ENCODE measurements around the gene PPP1R7. TPM values are rescaled to one million over a fixed set of nuclear protein-coding genes. Genes with fewer than 3 reads are reported as not detected.

PPP1R7 gene
- total RNA-seq, 1 donor from 2014 or later = 34.9 TPM

GRCh38 chr2:241216211-241216761, 66.0 kb downstream of the PPP1R7 start:
- DNase-seq = no peak

- DNase-seq = peak; percentile 76
These were observed 67.2 kb downstream of the PPP1R7 start for GRCh38 chr2:241217320-241218031.

- DNase-seq = peak; percentile 52
These were observed 68.1 kb downstream of the PPP1R7 start for GRCh38 chr2:241218131-241219029.

GRCh38 chr2:241219030-241219382, 68.7 kb downstream of the PPP1R7 start:
- no peak for DNase-seq

GRCh38 chr2:241219856-241220356, 69.6 kb downstream of the PPP1R7 start:
- no peak for DNase-seq

- DNase-seq = no peak
These were observed 73.1 kb downstream of the PPP1R7 start for GRCh38 chr2:241223211-241224017.

GRCh38 chr2:241224018-241224850, 74.0 kb downstream of the PPP1R7 start:
- peak; percentile 74 for DNase-seq

GRCh38 chr2:241224851-241225438, 74.7 kb downstream of the PPP1R7 start:
- DNase-seq = peak; percentile 28

- DNase-seq = no peak
These were observed 75.3 kb downstream of the PPP1R7 start for GRCh38 chr2:241225545-241225944.

GRCh38 chr2:241225983-241226382, 75.7 kb downstream of the PPP1R7 start:
- no peak for DNase-seq

GRCh38 chr2:241226723-241227572, 76.7 kb downstream of the PPP1R7 start:
- DNase-seq = no peak

GRCh38 chr2:241227594-241227993, 77.3 kb downstream of the PPP1R7 start:
- DNase-seq = no peak

GRCh38 chr2:241228081-241228859, 78.0 kb downstream of the PPP1R7 start:
- no peak for DNase-seq

- no peak for DNase-seq
These were observed 78.7 kb downstream of the PPP1R7 start for GRCh38 chr2:241228860-241229516.

GRCh38 chr2:241229563-241230401, 79.5 kb downstream of the PPP1R7 start:
- no peak for DNase-seq

GRCh38 chr2:241230435-241230834, 80.2 kb downstream of the PPP1R7 start:
- DNase-seq = no peak

Measured in tongue (tissue), 2 donors.